Bronchial epithelial cell (primary cell): ENCODE measurements around the gene NBPF3. TPM values are rescaled to one million over a fixed set of nuclear protein-coding genes. Genes with fewer than 3 reads are reported as not detected.
"Not testable (repeated sequence)": the region's sequence is repeated elsewhere in the genome, so short reads cannot be mapped to it uniquely, and the experiment has no call there.

Source experiments
- DNase-seq: peaks from one replicate; pipeline ENCODE4 v3.0.0-alpha.2; 2010; ENCODE audit warnings: low read depth
- FAIRE-seq: peaks from 2 replicates; lab custom pipeline; 2011; peaks lifted over from hg19 to GRCh38; lab: Jason Lieb, UNC
- H3K27me3 ChIP-seq: 2 replicates; pipeline ENCODE4 v1.5.1; 2011; ENCODE audit warnings: low read length; ENCODE audit not compliant: control insufficient read depth, insufficient read depth
- H3K36me3 ChIP-seq: 2 replicates; pipeline ENCODE4 v1.5.1; 2011; ENCODE audit warnings: low read length; ENCODE audit not compliant: control insufficient read depth, insufficient read depth
- H3K4me3 ChIP-seq: 2 replicates; pipeline ENCODE4 v1.5.1; 2011; ENCODE audit warnings: mild to moderate bottlenecking, low read depth, low read length, control low read depth
- CTCF ChIP-seq: IDR thresholded peaks from 2 replicates; pipeline ENCODE4 v1.5.1; 2011; ENCODE audit warnings: mild to moderate bottlenecking, moderate library complexity, low read length, control low read depth, inconsistent platforms; ENCODE audit not compliant: insufficient read depth, severe bottlenecking
- total RNA-seq: library from RNA; depleted of rRNA; stranded (reverse); fragments of >200 nt; gene quantifications from 2 replicates; pipeline ENCODE4 v1.2.1, GENCODE V29; 2014

Gene NBPF3
- total RNA-seq, 1 donor from 2014 or later = 6.8 TPM

- DNase-seq (no peak), FAIRE-seq (no peak)
These were observed 7.4 kb downstream of the NBPF3 start for GRCh38 chr1:21447311-21447710.

GRCh38 chr1:21449906-21450305 lies 10.0 kb downstream of the NBPF3 start:
- H3K36me3 ChIP-seq = no peaks in the 10 kb centered on the region
- DNase-seq (no peak), FAIRE-seq (no peak)
- no peak for TF ChIP-seq CTCF
- H3K27me3 ChIP-seq = no peaks in the 10 kb centered on the region
- no peak overlapping the region for H3K4me3 ChIP-seq

More at GRCh38 chr1:21447311-21447710, 7.4 kb downstream of the NBPF3 start:
- no peaks in the 10 kb centered on the region for H3K36me3 ChIP-seq
- TF ChIP-seq CTCF = no peak
- H3K4me3 ChIP-seq = no peak overlapping the region
- no peaks in the 10 kb centered on the region for H3K27me3 ChIP-seq

- DNase-seq = no peak
These were observed 11.3 kb downstream of the NBPF3 start for GRCh38 chr1:21451212-21451611.

GRCh38 chr1:21451981-21452411 lies 12.1 kb downstream of the NBPF3 start:
- no peak for FAIRE-seq
- H3K4me3 ChIP-seq = no peak overlapping the region
- H3K27me3 ChIP-seq = no peaks in the 10 kb centered on the region
- no peak for TF ChIP-seq CTCF
- H3K36me3 ChIP-seq = no peaks in the 10 kb centered on the region
- no peak for DNase-seq

More at GRCh38 chr1:21451212-21451611, 11.3 kb downstream of the NBPF3 start:
- FAIRE-seq = no peak
- TF ChIP-seq CTCF = no peak
- no peak overlapping the region for H3K4me3 ChIP-seq
- H3K27me3 ChIP-seq = no peaks in the 10 kb centered on the region
- H3K36me3 ChIP-seq = no peaks in the 10 kb centered on the region

GRCh38 chr1:21453964-21454614 lies 14.2 kb downstream of the NBPF3 start:
- DNase-seq (peak; percentile 78), FAIRE-seq (peak; percentile 58)
- not testable (repeated sequence) for H3K4me3 ChIP-seq, H3K27me3 ChIP-seq, H3K36me3 ChIP-seq

- H3K4me3 ChIP-seq, H3K27me3 ChIP-seq, H3K36me3 ChIP-seq, DNase-seq: not testable (repeated sequence)
- peak; percentile 95 for FAIRE-seq
These were observed 15.0 kb downstream of the NBPF3 start for GRCh38 chr1:21454904-21455303.

GRCh38 chr1:21457654-21458053 lies 17.7 kb downstream of the NBPF3 start:
- no peak for TF ChIP-seq CTCF
- no peak for DNase-seq
- FAIRE-seq = no peak
- Histone ChIP-seq H3K4me3 (no peak overlapping the region), H3K27me3 (no peaks in the 10 kb centered on the region), H3K36me3 (no peaks in the 10 kb centered on the region)

GRCh38 chr1:21465127-21465526 lies 25.2 kb downstream of the NBPF3 start:
- FAIRE-seq (peak; percentile 13), DNase-seq (peak; percentile 63)
- H3K4me3 ChIP-seq, H3K36me3 ChIP-seq, H3K27me3 ChIP-seq: not testable (repeated sequence)

GRCh38 chr1:21467946-21468345 lies 28.0 kb downstream of the NBPF3 start:
- H3K27me3 ChIP-seq, FAIRE-seq, H3K4me3 ChIP-seq, H3K36me3 ChIP-seq: not testable (repeated sequence)
- peak; percentile 55 for DNase-seq
